ENCODE data around the gene ZNF865. TPM values are rescaled to one million over a fixed set of nuclear protein-coding genes. Genes with fewer than 3 reads are reported as not detected.

ZNF865 gene
- total and polyA plus RNA-seq, 5 experiments from 2014 or later: 0.22 to 24.4 (median 11.0) TPM; not detected in 1

DNA sequence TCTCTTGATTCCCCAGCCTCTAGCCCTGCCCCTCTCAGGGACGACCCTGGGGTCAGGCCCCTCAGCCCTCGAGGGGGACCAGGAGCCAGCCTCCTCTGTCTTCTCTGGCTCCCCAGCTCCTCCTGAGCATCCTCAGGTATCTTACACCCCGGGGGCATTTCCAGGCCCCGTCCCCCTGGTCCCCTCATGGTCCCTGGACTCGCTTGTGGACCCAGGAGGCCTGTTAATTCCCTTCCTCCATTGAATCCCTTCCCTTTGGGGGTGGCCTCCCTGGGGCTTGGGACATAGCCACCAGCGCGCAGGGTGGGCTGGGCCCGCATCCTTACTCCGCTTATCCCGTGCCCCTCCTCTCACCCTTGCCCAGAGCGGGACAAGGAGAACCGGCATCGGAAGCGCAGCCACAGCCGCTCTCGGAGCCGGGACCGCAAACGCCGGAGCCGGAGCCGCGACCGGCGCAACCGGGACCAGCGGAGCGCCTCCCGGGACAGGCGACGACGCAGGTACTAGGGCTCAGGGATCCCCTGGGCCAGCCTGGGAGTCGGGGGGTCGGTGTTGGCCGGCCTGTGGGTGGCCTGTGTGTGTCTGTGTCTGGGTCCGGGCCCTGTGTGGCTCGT, 53.5 kb downstream of the ZNF865 start:
- POLR2A ChIA-PET: interaction anchor here (0.7 to 1.6 kb wide), 4 partner anchors 9 to 182 kb away, joined by 3 to 5 read pairs (median 4); partner anchors contain the start of gene ZNF628
- Mint-ChIP-seq H3K9me3 (no peaks in the 10 kb centered on the region), H3K27me3 (no peaks in the 10 kb centered on the region), H3K27ac (peak overlapping the region in 6 of 10 donors; percentile 28 to 67 (median 54)), H3K4me1 (peaks cover 36 to 73% (median 62%) of the 10 kb centered on the region in 4 donors), H3K4me3 (peak overlapping the region in 7 of 10 donors; percentile 22 to 88 (median 63)), H3K36me3 (peaks cover 3 to 47% (median 9%) of the 10 kb centered on the region in 3 donors)
- DNase-seq: no peak
- ATAC-seq: no peak

DNA sequence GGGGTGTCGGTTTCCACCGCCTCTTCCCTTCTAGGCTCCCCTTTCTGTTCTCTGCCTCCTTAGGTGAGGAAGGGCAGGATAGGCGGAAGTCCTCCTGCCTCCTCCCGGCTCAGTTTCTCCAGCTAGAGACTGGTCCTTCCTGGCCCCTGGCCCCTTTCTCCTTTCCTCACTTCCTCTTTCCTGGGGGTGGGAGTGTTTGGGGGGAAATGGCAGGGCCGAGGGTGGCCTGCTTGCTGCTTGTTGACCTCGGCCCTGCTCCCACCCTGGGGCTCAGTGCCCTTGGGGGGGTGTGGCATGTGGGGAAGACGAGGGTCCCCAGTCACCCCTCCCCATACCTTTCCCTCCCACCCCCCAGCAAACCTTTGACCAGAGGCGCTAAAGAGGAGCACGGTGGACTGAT, 54.4 kb downstream of the ZNF865 start:
- Mint-ChIP-seq H3K9me3 (no peaks in the 10 kb centered on the region), H3K4me1 (peaks cover 35 to 73% (median 63%) of the 10 kb centered on the region in 4 donors), H3K36me3 (peaks cover 3 to 56% (median 6%) of the 10 kb centered on the region in 3 donors), H3K4me3 (peak overlapping the region in 9 of 10 donors; percentile 16 to 88 (median 62)), H3K27ac (peak overlapping the region in 8 of 10 donors; percentile 45 to 72 (median 54)), H3K27me3 (no peaks in the 10 kb centered on the region)
- DNase-seq: no peak
- no peak for ATAC-seq
- POLR2A ChIA-PET: no interaction called here

DNA sequence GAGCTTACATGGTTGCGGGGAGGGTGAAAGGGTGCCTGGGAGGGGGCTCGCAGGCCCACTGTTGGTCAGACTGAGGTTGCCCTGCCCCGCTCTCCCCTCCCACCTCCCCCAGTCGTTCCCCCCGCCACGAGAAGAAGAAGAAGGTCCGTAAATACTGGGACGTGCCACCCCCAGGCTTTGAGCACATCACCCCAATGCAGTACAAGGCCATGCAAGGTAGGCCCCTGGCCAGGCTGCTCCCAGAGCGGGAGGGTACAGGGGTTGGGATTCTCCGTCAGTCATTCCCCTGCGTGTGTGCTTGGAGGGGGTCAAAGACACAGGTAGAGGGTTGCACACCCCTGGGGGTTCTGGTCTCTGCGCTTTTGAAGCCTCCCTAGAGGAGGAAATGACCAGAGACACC, 55.0 kb downstream of the ZNF865 start:
- no peak for ATAC-seq
- POLR2A ChIA-PET: no interaction called here
- Mint-ChIP-seq H3K36me3 (peaks cover 3 to 59% (median 6%) of the 10 kb centered on the region in 3 donors), H3K9me3 (no peaks in the 10 kb centered on the region), H3K4me1 (peaks cover 35 to 73% (median 65%) of the 10 kb centered on the region in 4 donors), H3K27ac (peak overlapping the region in 3 of 10 donors; percentile 40 to 64 (median 45)), H3K27me3 (no peaks in the 10 kb centered on the region), H3K4me3 (peak overlapping the region in 1 of 10 donors; percentile 45)
- no peak for DNase-seq

DNA sequence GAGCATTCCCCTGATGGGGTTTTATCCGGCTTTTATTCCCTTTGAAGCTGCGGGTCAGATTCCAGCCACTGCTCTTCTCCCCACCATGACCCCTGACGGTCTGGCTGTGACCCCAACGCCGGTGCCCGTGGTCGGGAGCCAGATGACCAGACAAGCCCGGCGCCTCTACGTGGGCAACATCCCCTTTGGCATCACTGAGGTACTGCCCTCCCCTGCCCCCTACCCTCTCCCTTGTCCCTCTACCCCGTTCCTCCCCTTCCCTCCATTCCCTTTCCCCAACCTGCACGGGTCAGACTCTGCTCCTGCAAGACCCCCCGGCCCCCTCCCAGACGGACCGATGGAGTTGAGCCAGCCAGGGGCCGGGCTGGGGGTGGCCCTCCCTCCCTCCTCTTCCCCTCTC, 55.5 kb downstream of the ZNF865 start:
- ATAC-seq (no peak), DNase-seq (no peak)
- Mint-ChIP-seq H3K4me1 (peaks cover 30 to 73% (median 61%) of the 10 kb centered on the region in 4 donors), H3K4me3 (no peak overlapping the region), H3K27ac (peak overlapping the region in 2 of 10 donors; percentile 45 to 49), H3K9me3 (no peaks in the 10 kb centered on the region), H3K36me3 (peaks cover 3 to 65% (median 6%) of the 10 kb centered on the region in 3 donors), H3K27me3 (no peaks in the 10 kb centered on the region)
- POLR2A ChIA-PET: no interaction called here

DNA sequence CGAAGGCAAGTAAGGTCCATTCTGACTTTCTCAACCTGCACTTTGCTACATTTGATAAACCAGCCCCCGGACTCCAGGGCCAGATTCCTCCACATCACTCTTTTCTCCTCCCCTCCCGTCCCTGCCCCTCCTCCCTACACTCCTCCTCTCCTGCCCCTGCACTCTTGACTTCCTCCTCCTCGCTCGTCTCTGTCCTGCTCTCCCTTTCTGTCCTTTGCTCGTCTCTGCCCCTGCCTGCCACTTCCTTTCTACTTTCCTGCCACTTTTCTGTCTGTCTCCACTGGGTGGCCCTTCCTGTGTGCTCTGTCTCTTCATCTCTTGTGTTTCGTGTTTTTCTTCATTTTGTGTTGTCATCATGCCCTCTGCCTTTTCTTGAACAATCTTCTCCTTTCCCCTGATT, 56.4 kb downstream of the ZNF865 start:
- Mint-ChIP-seq H3K27ac (peak overlapping the region in 6 of 10 donors; percentile 4 to 87 (median 70)), H3K27me3 (no peaks in the 10 kb centered on the region), H3K4me3 (peak overlapping the region in 4 of 10 donors; percentile 1 to 36 (median 20)), H3K9me3 (no peaks in the 10 kb centered on the region), H3K4me1 (peaks cover 28 to 69% (median 53%) of the 10 kb centered on the region in 4 donors), H3K36me3 (peaks cover 3 to 73% (median 10%) of the 10 kb centered on the region in 3 donors)
- DNase-seq (no peak), ATAC-seq (no peak)
- POLR2A ChIA-PET: interaction anchor here (0.6 kb wide), 1 partner anchor 215 kb away, joined by 9 read pairs; no protein-coding TSS in a partner anchor

DNA sequence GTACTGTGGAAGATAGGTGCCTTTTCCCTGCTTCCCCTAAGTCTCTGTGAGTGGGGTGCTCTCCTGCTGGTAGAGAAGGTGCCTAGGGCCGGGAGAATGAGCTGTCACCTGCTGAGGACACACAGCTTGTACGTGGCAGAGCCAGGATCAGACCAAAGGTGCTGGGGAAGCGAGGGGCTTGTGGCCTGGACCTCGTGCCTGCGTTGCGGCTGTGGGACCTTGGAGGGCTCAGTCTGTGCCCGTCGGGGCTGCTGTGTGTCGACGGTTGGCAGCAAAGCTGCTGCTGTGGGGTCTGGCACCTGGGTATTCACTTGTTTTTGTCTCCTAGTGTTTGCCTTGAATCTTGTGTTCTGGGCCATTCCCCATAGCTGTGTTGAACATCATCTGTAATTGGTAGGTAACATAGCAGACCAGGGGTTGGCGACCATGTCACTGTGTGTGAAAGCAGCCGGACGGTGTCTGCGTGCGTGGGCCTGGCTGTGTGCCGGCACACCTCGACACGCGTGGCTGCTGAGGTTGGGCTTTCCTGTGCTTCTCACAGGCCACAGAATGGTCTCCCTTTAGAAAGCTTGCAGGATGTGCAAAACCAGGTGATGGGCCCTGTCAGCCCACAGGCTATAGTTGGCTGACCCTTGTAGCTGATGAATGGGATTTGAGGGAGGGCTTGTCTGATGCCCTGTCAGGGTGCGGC, 58.5 kb downstream of the ZNF865 start:
- Mint-ChIP-seq H3K4me3 (peak overlapping the region in 1 of 10 donors; percentile 45), H3K36me3 (peaks cover 3 to 89% (median 10%) of the 10 kb centered on the region in 3 donors), H3K9me3 (no peaks in the 10 kb centered on the region), H3K27me3 (no peaks in the 10 kb centered on the region), H3K4me1 (peaks cover 21 to 63% (median 37%) of the 10 kb centered on the region in 4 donors), H3K27ac (peak overlapping the region in 3 of 10 donors; percentile 24 to 67 (median 51))
- POLR2A ChIA-PET: interaction anchor here (2.0 kb wide), 1 partner anchor 9 kb away, joined by 6 read pairs; the partner anchor contains the start of gene U2AF2
- DNase-seq (no peak), ATAC-seq (no peak)

DNA sequence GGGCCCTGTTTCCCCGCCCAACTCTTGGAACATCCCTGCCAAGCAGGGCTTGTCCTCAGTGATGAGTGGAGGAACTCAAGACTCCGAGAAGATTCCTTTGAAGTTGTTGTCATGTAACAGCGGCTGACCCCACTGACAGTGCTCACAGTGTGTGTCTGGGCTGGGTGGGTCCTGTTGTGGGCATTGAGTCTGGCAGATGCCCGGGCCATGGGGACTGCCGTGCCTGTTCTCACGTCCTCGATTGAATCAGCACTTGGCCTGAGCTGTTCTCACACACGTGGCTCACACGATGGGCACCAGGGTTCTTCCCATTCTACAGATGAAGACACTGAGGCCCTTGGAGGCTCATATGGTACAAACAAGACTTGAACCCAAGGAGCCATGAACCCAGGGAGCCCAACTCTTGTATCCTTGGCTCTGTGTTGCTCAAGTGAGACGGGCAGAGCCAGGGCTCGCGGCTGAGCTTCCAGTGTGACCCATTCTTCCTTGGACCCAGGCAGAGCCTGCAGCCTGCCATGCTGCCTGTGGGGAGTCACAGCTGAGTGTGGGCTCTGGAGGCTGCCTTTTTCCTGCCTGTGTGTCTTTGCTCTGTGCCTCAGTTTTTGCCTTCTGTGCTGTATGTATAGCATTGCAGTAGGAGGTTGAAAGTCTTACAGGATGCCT, 61.0 kb downstream of the ZNF865 start:
- no peaks in the 10 kb centered on the region for H3K9me3 Mint-ChIP-seq
- no peak overlapping the region for H3K4me3 Mint-ChIP-seq
- peaks cover 3 to 94% (median 10%) of the 10 kb centered on the region in 3 donors for H3K36me3 Mint-ChIP-seq
- DNase-seq: no peak
- POLR2A ChIA-PET: interaction anchor here (1.1 to 2.4 kb wide), 2 partner anchors 9 to 12 kb away, joined by 3 to 8 read pairs; partner anchors contain the start of gene U2AF2
- no peak for ATAC-seq
- no peaks in the 10 kb centered on the region for H3K27me3 Mint-ChIP-seq
- peaks cover 25 to 69% (median 42%) of the 10 kb centered on the region in 4 donors for H3K4me1 Mint-ChIP-seq
- H3K27ac Mint-ChIP-seq: peak overlapping the region in 2 of 10 donors; percentile 27 to 31

Other genes with a start within 250 kb of the ZNF865 start
- gene GARIN5B, start 242.4 kb upstream of the ZNF865 start, total RNA-seq: not detected
- gene GARIN5B, start 242.4 kb upstream of the ZNF865 start, polyA plus RNA-seq: not detected
- gene IL11, start 235.2 kb upstream of the ZNF865 start, total RNA-seq: under 1 TPM in 1 of 2 experiments, not detected in 1; 0.21 TPM
- gene IL11, start 235.2 kb upstream of the ZNF865 start, polyA plus RNA-seq: not detected
- not detected for gene TMEM190, start 228.8 kb upstream of the ZNF865 start, total RNA-seq
- gene TMEM190, start 228.8 kb upstream of the ZNF865 start, polyA plus RNA-seq: not detected
- gene TMEM238, start 221.4 kb upstream of the ZNF865 start, total RNA-seq: 10 to 100 TPM in 1 of 2 experiments, 1 to 10 TPM in 1; 10.0 to 10.2 TPM
- 1 to 10 TPM; 1.1 to 1.5 (median 1.3) TPM for gene TMEM238, start 221.4 kb upstream of the ZNF865 start, polyA plus RNA-seq
- gene RPL28, start 219.7 kb upstream of the ZNF865 start, total RNA-seq: 1,000 to 10,000 TPM; 2,967 to 2,995 TPM
- 1,000 to 10,000 TPM in 1 of 3 donors, 100 to 1,000 TPM in 2; 559 to 1,017 (median 787) TPM for gene RPL28, start 219.7 kb upstream of the ZNF865 start, polyA plus RNA-seq
- 10 to 100 TPM; 18.1 to 20.2 TPM for gene UBE2S, start 197.9 kb upstream of the ZNF865 start, total RNA-seq
- gene UBE2S, start 197.9 kb upstream of the ZNF865 start, polyA plus RNA-seq: 10 to 100 TPM; 18.6 to 25.8 (median 24.5) TPM
- not detected for gene SHISA7, start 162.3 kb upstream of the ZNF865 start, total RNA-seq
- not detected for gene SHISA7, start 162.3 kb upstream of the ZNF865 start, polyA plus RNA-seq
- gene ISOC2, start 144.0 kb upstream of the ZNF865 start, total RNA-seq: 10 to 100 TPM; 10.5 to 11.0 TPM
- gene ISOC2, start 144.0 kb upstream of the ZNF865 start, polyA plus RNA-seq: 10 to 100 TPM; 30.5 to 35.6 (median 34.2) TPM
- not detected for gene C19orf85, start 140.9 kb upstream of the ZNF865 start, total RNA-seq
- not detected for gene C19orf85, start 140.9 kb upstream of the ZNF865 start, polyA plus RNA-seq
- gene ZNF628, start 129.0 kb upstream of the ZNF865 start, total RNA-seq: 10 to 100 TPM; 13.2 to 15.6 TPM
- under 1 TPM; 0.26 to 0.42 (median 0.32) TPM for gene ZNF628, start 129.0 kb upstream of the ZNF865 start, polyA plus RNA-seq
- gene NAT14, start 120.5 kb upstream of the ZNF865 start, total RNA-seq: 10 to 100 TPM in 1 of 2 experiments, 1 to 10 TPM in 1; 8.0 to 10.4 TPM
- 1 to 10 TPM; 4.1 to 8.8 (median 7.7) TPM for gene NAT14, start 120.5 kb upstream of the ZNF865 start, polyA plus RNA-seq
- 1 to 10 TPM; 1.3 to 1.4 TPM for gene SSC5D, start 117.2 kb upstream of the ZNF865 start, total RNA-seq
- under 1 TPM in 2 of 3 donors, not detected in 1; 0.02 to 0.11 TPM for gene SSC5D, start 117.2 kb upstream of the ZNF865 start, polyA plus RNA-seq
- gene SBK2, start 68.5 kb upstream of the ZNF865 start, total RNA-seq: not detected
- gene SBK2, start 68.5 kb upstream of the ZNF865 start, polyA plus RNA-seq: not detected
- not detected for gene SBK3, start 60.1 kb upstream of the ZNF865 start, total RNA-seq
- not detected for gene SBK3, start 60.1 kb upstream of the ZNF865 start, polyA plus RNA-seq
- gene ZNF579, start 24.8 kb upstream of the ZNF865 start, total RNA-seq: 10 to 100 TPM in 1 of 2 experiments, 1 to 10 TPM in 1; 9.8 to 10.2 TPM
- under 1 TPM; 0.16 to 0.39 (median 0.20) TPM for gene ZNF579, start 24.8 kb upstream of the ZNF865 start, polyA plus RNA-seq
- 10 to 100 TPM; 19.0 to 22.0 TPM for gene FIZ1, start 6.1 kb upstream of the ZNF865 start, total RNA-seq
- 1 to 10 TPM; 2.8 to 5.4 (median 3.4) TPM for gene FIZ1, start 6.1 kb upstream of the ZNF865 start, polyA plus RNA-seq
- gene ZNF524, start 5.4 kb upstream of the ZNF865 start, total RNA-seq: 10 to 100 TPM; 19.1 to 20.7 TPM
- gene ZNF524, start 5.4 kb upstream of the ZNF865 start, polyA plus RNA-seq: 10 to 100 TPM; 21.5 to 31.6 (median 23.6) TPM
- 1 to 10 TPM; 8.1 to 9.2 TPM for gene ZNF784, start 18.9 kb downstream of the ZNF865 start, total RNA-seq
- 1 to 10 TPM in 2 of 3 donors, under 1 TPM in 1; 0.64 to 1.4 (median 1.1) TPM for gene ZNF784, start 18.9 kb downstream of the ZNF865 start, polyA plus RNA-seq
- gene ZNF580, start 35.4 kb downstream of the ZNF865 start, total RNA-seq: 100 to 1,000 TPM; 110 to 111 TPM
- 10 to 100 TPM; 15.3 to 21.7 (median 20.3) TPM for gene ZNF580, start 35.4 kb downstream of the ZNF865 start, polyA plus RNA-seq
- 10 to 100 TPM; 33.8 to 36.3 TPM for gene ZNF581, start 38.0 kb downstream of the ZNF865 start, total RNA-seq
- 10 to 100 TPM; 21.2 to 35.9 (median 34.9) TPM for gene ZNF581, start 38.0 kb downstream of the ZNF865 start, polyA plus RNA-seq
- 1 to 10 TPM; 5.3 to 8.3 TPM for gene CCDC106, start 42.6 kb downstream of the ZNF865 start, total RNA-seq
- gene CCDC106, start 42.6 kb downstream of the ZNF865 start, polyA plus RNA-seq: 1 to 10 TPM; 2.6 to 4.4 (median 4.3) TPM
- 100 to 1,000 TPM; 284 to 289 TPM for gene U2AF2, start 49.4 kb downstream of the ZNF865 start, total RNA-seq
- gene U2AF2, start 49.4 kb downstream of the ZNF865 start, polyA plus RNA-seq: 10 to 100 TPM in 1 of 3 donors, 1 to 10 TPM in 2; 6.6 to 10.6 (median 8.1) TPM
- gene EPN1, start 69.6 kb downstream of the ZNF865 start, total RNA-seq: 10 to 100 TPM; 49.5 to 52.2 TPM
- gene EPN1, start 69.6 kb downstream of the ZNF865 start, polyA plus RNA-seq: 10 to 100 TPM in 1 of 3 donors, 1 to 10 TPM in 2; 5.5 to 15.8 (median 7.5) TPM
- not detected for gene NLRP9, start 132.8 kb downstream of the ZNF865 start, total RNA-seq
- not detected for gene NLRP9, start 132.8 kb downstream of the ZNF865 start, polyA plus RNA-seq
- gene RFPL4A, start 153.4 kb downstream of the ZNF865 start, total RNA-seq: not detected
- gene RFPL4A, start 153.4 kb downstream of the ZNF865 start, polyA plus RNA-seq: not detected
- not detected for gene RFPL4AL1, start 163.5 kb downstream of the ZNF865 start, total RNA-seq
- gene RFPL4AL1, start 163.5 kb downstream of the ZNF865 start, polyA plus RNA-seq: not detected
- not detected for gene NLRP11, start 226.4 kb downstream of the ZNF865 start, total RNA-seq
- not detected for gene NLRP11, start 226.4 kb downstream of the ZNF865 start, polyA plus RNA-seq
- not detected for gene NLRP4, start 230.9 kb downstream of the ZNF865 start, total RNA-seq
- not detected for gene NLRP4, start 230.9 kb downstream of the ZNF865 start, polyA plus RNA-seq